COLO668 (cell line): Measurements from ENCODE around the gene C1QTNF9.
A peak's percentile ranks its signal among the peaks of the same experiment; 100 is the strongest.
"Not testable (repeated sequence)": the region's sequence is repeated elsewhere in the genome, so short reads cannot be mapped to it uniquely, and the experiment has no call there.

Experiments used
- DNase-seq: peaks from one replicate; lab custom pipeline; 2025; ENCODE audit not compliant: unreplicated experiment; lab: John Stamatoyannopoulos, UW

The C1QTNF9 gene

GRCh38 chr13:24281188-24282008 is 28.0 kb upstream of the C1QTNF9 start:
- no peak for DNase-seq

GRCh38 chr13:24282256-24282655 is 27.1 kb upstream of the C1QTNF9 start:
- DNase-seq, result no peak

GRCh38 chr13:24284889-24285565 is 24.4 kb upstream of the C1QTNF9 start:
- no peak for DNase-seq

GRCh38 chr13:24286624-24287023 is 22.8 kb upstream of the C1QTNF9 start:
- no peak for DNase-seq

GRCh38 chr13:24287748-24288287 is 21.6 kb upstream of the C1QTNF9 start:
- no peak for DNase-seq

GRCh38 chr13:24288870-24289269 is 20.5 kb upstream of the C1QTNF9 start:
- DNase-seq, result no peak

GRCh38 chr13:24290280-24290932 is 19.0 kb upstream of the C1QTNF9 start:
- DNase-seq, result no peak

GRCh38 chr13:24292481-24292880 is 16.9 kb upstream of the C1QTNF9 start:
- no peak for DNase-seq

- no peak for DNase-seq
These were observed 15.6 kb upstream of the C1QTNF9 start for GRCh38 chr13:24293746-24294145.

GRCh38 chr13:24299488-24300114 is 9.8 kb upstream of the C1QTNF9 start:
- DNase-seq, result no peak

GRCh38 chr13:24301434-24301833 is 7.9 kb upstream of the C1QTNF9 start:
- no peak for DNase-seq

- DNase-seq, result no peak
These were observed 7.5 kb upstream of the C1QTNF9 start for GRCh38 chr13:24301911-24302310.

GRCh38 chr13:24304620-24305019 is 4.8 kb upstream of the C1QTNF9 start:
- DNase-seq, result no peak

- DNase-seq, result no peak
These were observed 2.7 kb upstream of the C1QTNF9 start for GRCh38 chr13:24306632-24307031.

GRCh38 chr13:24307211-24308067 is 1.9 kb upstream of the C1QTNF9 start:
- peak; percentile 91 for DNase-seq

GRCh38 chr13:24308068-24308445 is 1.3 kb upstream of the C1QTNF9 start:
- DNase-seq, result no peak

- no peak for DNase-seq
These were observed 826 bp upstream of the C1QTNF9 start for GRCh38 chr13:24308488-24309020.

- no peak for DNase-seq
These were observed 4.1 kb downstream of the C1QTNF9 start for GRCh38 chr13:24313439-24313838.

GRCh38 chr13:24317835-24318234 is 8.5 kb downstream of the C1QTNF9 start:
- DNase-seq, result not testable (repeated sequence)

- not testable (repeated sequence) for DNase-seq
These were observed 9.5 kb downstream of the C1QTNF9 start for GRCh38 chr13:24318878-24319277.
